Vagina (tissue), 2 donors: ENCODE results near the gene CELA3A.
"Not testable (repeated sequence)": the region's sequence is repeated elsewhere in the genome, so short reads cannot be mapped to it uniquely, and the experiment has no call there.

Experiments used
- CTCF ChIP-seq, 3 experiments: fragments of 450-650 bp in 2 of 3; fragments of 200-600 bp in 1 of 3; sonication (generic) in 1 of 3; IDR thresholded peaks; one replicate each; pipeline ENCODE4 v1.5.1; 2017 to 2019; ENCODE audit warnings: antibody characterized with exemption in 3 of 3, mild to moderate bottlenecking in 2 of 3, moderate library complexity in 2 of 3
- POLR2A ChIP-seq, 2 donors: fragments of 450-650 bp; IDR thresholded peaks; one replicate each; pipeline ENCODE4 v1.6.1; 2017; ENCODE audit warnings: antibody characterized with exemption in 2 of 2, mild to moderate bottlenecking in 2 of 2, moderate library complexity in 2 of 2

- not testable (repeated sequence) for TF ChIP-seq POLR2A, CTCF (IDR thresholded peaks at IDR 0.05)
These were observed 23.2 kb upstream of the CELA3A start for GRCh38 chr1:21978209-21978608.
